ENCODE measurements around the gene GGT6.

Gene GGT6

DNA sequence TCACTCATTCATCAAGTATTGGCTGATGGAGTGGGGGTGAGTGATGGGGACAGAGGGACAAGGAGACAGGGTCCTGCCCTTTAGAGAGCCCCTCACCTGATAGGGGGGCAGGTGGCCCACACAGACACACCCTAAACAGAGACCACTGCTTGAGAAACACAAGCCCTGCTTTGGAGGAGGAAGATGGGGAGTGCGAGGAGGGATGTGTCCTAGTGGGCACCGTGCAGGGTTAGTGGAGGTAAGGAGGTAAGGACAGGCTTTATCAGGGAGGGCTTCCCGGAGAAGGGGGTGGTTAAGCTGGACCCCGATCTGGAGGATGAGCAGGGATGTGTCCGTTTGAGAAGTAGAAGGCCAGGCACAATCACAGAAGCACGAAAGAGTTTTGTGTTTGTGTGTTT, 15.8 kb upstream of the GGT6 start:
- DNase-seq (ENCODE audit: low spot score), result no peak

DNA sequence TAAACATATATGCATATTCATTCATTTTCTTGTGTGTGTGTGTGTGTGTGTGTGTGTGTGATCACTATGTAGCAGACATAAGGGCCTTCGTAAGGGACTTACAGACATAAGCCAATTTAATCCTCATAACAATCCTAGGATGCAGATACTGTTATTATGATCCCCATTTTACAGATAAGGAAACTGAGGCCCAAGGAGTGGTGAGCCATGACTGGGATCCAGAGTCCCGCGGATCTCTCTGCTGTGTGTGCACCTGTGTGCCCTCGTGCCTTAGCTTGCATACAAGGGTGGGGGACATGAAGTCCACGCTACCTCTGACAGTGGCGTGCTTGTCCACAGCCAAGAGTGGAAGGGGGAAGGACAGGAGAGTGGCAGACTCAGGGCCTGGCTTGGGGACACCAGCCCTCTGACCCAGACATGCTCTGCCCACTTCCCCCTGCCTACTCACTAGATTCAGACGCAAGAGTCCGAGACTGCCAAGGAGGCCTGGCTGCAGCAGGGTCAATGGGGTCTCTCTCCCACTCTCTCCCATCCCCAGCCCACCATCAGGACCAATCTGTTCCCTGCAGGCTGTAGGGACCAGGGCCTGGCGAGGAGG, 14.2 kb upstream of the GGT6 start:
- DNase-seq (ENCODE audit: low spot score), result no peak

DNA sequence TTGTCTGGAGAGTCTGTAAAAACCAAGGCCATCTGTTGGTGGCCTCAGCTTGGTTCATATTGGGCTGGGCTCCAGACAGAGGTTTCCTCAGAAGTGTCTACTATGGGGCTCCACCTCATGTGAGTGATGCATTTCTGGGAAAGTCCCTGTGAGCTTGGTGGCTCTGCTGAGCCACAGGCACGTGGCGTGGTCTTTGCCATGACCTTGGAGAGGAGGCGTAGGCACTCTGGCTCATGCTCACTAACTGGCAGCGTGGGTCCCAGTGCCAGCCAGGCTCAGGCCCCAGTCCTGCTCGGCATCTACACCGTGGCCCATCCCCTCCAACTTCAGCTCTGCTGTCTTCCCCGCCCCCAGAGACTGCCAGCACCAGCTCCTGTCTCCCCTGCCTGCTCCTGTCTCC, 13.3 kb upstream of the GGT6 start:
- no peak for DNase-seq (ENCODE audit: low spot score)

DNA sequence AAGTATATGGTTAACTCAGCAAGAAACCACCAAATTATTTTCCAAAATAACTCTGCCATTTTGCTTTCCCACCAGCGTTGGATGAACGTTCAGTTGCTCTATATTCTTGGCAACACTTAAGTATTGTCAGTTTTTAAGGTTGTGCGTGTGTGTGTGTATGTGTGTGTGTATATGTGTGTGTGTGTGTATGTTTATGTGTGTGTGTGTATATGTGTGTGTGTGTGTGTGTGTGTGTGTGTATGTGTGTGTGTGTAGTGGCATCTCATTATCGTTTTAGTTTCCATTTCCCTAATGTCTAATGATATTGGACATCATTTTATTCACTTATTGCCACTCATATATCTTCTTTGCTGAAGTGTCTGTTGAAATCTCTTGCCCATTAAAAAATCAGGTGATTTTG, 12.7 kb upstream of the GGT6 start:
- DNase-seq (ENCODE audit: low spot score), result no peak

DNA sequence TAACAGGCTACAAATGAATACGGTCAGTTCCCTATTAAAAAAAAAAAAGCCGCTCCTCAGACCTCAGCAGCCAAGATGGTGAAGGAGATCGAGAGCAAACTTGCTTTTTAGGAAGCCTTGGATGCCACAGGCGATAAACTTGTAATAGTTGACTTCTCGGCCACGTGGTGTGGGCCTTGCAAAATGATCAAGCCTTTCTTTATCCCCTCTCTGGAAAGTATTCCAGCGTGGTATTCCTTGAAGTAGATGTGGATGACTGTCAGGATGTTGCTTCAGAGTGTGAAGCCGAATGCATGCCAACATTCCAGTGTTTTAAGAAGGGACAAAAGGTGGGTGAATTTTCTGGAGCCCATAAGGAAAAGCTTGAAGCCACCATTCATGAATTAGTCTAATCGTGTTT, 11.8 kb upstream of the GGT6 start:
- DNase-seq (ENCODE audit: low spot score), result no peak

DNA sequence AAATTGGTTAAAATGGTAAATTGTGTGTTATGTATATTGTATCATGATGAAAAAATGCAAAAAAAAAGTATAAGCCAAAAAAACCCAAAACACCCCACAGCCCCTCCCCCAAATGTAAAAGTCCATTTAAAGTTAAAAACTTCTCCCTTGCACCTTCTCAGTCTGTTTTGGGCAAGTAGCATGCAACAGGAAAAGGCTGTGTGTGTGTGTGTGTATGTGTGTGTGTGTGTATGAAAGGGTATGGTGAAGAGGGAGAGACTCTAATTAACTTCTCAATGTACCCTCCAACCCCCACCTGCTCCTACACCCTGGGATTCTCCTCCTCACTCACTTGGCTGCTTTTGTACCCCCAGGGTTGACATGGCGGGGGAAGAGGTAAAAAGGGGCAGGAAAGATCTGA, 9.2 kb upstream of the GGT6 start:
- DNase-seq (ENCODE audit: low spot score), result no peak

DNA sequence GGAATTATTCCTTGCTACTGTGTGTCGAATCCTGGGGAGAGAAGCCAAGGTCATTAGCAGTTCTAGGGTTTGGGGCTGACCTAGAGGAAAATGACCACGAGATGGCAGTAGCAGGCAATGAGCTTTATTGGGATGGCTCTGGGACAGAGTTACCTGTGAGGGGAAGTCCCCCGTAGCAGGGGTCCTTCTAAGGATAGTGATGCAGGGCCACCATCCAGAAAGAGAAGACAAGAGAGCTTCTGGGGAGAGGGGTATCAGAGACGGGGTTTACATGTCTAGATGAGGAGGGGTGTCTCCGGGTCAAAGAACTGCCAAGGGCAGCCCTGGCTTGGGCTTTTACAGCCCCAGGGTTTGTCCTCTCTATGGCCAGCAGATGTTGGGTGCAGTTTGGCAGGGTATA, 6.4 kb upstream of the GGT6 start:
- peak; percentile 77 for DNase-seq (ENCODE audit: low spot score)

DNA sequence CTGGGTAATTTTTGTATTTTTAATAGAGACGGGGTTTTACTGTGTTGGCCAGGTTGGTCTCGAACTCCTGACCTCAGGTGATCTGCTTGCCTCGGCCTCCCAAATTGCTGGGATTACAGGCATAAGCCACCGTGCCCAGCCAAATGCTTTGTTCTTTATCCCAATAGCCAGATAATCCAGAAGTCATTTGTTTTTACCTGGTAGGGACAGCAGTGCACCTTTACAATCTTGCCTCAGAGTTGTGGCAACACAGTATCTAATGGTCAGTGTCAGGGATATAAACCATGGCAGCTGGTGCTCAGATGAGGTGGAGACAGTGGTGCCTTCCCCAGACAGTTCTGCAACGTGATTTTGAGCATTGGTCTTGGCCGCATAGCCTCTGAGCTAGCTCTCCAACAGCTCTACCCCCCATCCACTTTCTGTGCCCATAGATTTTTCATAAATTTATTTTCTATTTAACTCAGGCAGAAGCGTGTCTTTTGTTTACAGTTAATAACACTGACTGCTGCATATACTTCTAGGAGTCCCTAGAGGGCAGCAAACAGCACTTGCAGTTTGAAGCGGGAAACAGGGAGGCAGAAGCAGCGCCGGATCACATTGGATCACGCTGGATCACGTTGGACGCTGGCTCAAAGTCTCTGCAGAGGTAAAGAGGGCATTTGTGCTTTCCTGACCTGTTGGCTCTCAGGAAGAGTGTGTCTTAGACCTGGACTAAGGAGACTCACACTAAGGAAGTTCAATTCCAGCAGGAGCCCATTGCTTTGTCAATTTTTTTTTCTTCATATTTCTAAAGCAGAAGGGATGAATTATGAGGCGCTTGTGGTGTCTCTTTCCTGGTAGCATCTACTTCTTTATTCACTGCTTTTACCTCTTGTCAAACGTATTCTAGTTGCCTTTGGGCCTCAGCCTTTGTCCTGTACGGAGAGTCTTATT, 5.1 kb upstream of the GGT6 start:
- peak; percentile 86 for DNase-seq (ENCODE audit: low spot score)

DNA sequence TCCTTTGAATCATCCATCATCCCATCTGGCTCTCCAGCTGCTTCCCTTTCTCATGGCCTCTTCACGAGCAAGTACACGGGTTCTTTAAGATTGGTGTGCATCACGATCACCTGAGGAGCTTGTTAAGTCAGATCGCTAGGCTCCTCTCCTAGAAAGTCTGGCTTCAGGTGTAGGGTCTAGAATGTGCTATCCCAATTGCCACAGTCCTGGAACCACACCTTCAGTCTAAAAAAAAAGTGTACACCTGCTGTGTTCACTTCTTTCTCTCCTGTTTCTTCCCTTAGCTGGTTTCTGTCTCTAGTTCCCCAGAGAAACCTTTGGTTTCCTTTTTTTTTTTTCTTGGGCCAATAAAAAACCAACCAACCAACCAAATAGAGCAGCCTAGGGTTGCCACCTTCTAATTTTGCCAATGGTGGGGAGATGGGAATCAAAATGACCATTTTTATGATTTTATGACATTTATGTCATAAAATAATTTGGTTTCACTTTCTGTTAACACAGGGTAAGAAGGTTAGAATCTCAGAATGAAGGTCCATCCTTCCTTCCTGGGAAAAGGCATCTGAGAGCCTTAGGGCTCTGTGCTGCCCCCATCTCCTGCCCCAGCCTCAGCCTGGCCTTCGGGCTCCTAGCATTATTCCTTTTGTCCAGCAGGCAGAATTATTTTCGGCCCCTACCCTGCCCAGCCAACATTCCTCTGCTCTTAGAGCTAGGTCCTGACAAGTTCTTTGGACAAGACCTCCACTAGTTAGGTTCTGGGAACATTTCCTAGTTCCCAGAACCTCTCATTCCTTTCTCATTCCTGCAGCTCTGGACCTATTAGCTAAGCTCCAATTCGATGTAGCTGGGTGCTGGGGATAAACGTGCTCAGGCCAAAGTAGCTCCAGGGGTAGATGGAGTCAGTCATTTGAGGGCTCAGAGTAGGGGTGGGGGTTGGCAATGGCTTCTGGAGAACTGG, 1.9 kb upstream of the GGT6 start:
- no peak for DNase-seq (ENCODE audit: low spot score)

DNA sequence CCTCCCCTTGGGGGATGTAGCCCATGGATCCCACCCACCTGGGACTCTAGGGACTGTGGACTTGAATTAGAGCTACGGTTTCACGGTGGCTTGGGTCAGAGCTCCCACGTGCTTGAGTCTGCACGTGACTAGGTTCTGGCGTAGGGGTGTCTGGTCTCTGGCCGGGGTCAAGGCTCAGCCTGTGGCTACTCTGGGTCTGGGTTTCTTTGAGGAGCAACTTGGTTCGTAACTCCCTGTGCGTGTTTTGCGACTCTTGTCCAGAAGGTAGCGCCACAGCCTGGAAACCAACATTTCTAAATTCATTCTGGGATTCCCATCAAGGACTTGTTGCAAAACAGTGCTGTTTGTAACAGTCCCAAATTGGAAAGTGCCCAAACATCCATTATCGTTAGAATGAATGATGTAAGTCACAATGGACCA, 470 bp upstream of the GGT6 start:
- no peak for DNase-seq (ENCODE audit: low spot score)

DNA sequence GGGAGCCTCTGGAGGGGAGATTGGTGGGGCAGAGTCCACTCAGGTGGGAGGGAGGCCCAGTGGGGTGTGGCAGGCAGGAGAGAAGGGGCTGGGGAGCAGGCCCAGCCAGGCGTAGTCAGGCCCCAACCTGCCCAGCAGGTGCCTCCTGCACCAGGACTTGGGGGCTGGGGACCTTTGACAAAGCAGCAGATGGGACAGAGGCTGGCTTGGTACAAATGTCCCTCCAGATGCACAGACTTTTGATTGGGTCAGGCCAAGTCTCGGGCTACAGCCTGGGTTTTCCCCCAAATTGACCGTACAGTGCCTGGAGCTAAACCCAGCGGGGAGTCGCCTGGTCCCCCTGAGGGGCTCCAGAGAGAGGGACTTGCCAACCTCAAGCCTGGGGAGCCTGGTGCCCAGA, 411 bp downstream of the GGT6 start:
- no peak for DNase-seq (ENCODE audit: low spot score)

DNA sequence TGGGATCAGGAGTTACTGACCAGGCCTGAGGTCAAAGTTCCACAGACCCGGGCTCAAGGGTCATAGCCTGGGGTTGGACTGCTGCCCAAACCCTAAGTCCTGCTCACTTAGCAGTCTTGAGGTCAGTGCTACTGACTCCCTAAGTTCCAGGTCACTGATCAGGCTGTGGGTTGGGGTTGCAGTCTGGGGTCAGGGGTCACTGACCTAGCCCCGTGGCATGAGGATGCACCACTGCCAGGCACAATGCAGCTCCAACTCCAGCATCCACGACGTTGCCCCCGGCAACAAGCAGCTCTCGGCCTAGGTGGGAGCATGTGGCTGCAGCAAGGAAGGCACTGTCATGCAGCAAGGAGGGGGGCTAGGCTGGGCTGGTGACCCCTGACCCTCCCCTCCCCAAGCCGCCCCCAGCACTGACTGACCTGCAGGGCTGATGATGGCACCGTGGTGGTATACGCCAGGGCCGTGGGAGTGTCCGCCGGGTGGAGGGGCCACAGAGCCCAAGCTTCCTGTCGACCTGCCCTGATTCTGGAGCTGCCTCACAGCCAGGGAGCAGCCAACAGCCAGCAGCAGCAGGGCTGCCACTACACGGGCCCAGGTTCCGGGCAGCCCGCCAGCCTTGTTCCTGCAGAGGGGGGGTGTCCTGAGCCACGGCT, 1.1 kb downstream of the GGT6 start:
- DNase-seq (ENCODE audit: low spot score), result no peak

DNA sequence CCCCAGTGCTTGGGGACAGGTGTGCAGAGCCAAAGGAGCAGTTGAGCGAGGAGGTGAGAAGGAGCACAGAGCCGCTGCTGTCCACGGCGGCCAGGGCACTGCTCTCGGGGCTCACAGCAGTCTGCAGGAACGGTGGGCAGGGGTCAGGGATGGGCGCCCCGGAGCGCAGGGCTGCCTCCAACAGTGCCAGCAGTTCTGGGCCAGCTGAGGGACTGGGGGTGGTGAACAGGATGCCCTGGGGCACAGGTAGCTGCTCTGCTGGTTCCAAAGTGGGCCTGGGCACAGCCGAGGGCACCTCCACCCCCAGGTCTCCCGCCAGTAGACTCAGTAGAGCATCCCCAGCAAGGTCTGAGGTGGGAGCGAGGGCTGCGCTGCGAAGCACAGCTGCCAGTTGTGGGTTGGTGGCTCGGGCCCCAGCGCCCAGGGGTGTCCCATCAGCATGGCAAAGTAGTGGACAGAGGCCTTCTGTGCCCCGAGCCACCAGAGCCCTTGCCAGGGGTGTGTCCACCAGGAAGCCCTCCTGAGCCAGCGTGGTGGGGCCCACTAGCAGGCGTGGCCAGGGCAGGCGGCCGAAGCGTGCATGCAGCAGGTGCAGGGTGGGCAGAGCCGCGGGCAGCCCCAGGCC, 1.9 kb downstream of the GGT6 start:
- DNase-seq (ENCODE audit: low spot score), result no peak

DNA sequence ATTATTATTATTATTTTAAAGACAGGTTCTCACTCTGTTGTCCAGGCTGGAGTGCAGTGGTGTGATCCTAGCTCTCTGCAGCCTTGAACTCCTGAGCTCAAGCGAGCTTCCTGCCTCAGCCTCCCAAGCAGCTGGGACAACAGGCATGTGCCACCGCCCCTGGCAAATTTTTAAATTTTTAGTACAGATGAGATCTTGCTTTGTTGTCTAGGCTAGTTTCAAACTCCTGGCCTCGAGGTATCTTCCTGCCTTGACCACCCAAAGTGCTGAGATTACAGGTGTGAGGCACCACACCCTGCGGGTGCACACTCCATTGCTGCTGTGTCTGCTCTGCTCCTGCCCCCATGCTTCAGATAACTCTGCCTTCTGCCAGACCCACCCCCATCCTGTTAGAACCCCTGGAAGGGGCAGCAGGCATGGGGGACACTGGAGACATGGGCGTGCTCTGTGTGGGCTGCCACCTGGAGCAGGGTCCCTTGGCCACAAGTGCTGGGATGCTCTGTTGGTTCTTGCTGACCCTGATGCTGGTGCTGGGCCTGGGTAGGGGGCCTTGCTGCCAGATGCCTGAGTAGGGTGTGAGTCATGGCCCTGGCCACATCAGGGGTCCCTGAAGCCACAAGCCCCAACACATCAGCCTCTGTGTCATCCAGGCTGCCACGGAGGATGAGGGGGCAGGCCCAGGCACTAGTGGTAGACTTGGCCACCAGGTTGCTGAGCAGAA, 2.6 kb downstream of the GGT6 start:
- DNase-seq (ENCODE audit: low spot score), result no peak

DNA sequence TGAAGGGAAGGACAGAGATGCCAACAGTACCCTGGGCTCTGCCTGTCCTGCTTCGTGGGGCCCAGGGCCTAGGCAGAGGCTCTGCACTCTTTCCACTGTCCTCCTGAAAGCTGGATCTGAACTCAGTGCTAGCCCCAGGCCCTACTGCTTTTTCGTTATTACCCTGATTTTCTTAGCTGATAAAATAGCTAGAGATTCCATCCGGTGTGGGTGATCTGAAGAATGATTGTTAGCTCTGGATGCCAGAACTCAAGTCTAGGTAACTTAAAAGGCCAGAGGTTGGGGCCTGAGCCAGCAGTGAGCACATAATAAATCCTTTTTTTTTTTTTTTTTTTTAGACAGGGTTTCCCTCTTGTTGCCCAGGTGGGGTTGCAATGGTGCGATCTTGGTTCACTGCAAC, 3.4 kb downstream of the GGT6 start:
- DNase-seq (ENCODE audit: low spot score), result no peak

DNA sequence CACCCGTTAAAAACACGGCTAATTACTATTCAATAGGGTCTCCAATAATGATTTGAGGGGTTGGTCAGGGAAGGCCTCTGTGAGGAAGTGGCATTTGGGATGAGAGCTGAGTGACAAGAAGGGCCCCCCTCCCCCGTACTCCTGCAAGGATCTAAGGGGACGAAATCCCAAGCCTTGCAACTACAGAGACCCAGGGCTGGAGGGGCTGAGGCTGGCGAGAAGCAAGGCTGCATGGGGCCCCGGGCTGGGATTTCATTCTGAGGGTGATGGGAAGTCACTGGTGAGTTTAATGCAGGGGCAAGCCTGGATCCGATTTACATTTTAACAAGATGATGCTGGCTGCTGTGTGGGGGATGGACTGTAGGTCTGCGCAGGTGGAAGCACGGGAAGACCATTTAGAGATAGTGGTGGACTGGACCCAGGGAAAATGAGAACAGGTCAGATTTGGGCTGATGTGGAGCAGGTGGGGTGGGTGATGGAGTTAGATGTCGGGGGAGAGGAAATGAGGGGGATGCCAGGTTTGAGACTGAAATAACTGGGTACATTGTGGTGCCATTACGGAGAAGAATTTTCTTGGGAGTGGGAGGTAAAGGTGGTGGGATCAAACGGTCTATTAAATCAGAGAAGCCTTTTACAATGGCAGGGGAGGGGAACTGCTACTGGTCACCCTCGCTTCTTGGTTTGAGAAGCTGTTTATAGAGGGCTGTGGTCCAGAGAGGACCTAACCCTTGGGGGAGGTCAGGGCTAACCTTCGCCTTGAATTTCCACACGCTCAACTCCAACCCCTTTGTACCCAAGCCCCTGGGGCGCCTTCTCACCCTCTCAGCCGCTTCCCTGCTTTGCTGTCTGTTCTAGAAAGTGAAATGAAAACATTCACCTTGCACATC, 4.3 kb downstream of the GGT6 start:
- no peak for DNase-seq (ENCODE audit: low spot score)

DNA sequence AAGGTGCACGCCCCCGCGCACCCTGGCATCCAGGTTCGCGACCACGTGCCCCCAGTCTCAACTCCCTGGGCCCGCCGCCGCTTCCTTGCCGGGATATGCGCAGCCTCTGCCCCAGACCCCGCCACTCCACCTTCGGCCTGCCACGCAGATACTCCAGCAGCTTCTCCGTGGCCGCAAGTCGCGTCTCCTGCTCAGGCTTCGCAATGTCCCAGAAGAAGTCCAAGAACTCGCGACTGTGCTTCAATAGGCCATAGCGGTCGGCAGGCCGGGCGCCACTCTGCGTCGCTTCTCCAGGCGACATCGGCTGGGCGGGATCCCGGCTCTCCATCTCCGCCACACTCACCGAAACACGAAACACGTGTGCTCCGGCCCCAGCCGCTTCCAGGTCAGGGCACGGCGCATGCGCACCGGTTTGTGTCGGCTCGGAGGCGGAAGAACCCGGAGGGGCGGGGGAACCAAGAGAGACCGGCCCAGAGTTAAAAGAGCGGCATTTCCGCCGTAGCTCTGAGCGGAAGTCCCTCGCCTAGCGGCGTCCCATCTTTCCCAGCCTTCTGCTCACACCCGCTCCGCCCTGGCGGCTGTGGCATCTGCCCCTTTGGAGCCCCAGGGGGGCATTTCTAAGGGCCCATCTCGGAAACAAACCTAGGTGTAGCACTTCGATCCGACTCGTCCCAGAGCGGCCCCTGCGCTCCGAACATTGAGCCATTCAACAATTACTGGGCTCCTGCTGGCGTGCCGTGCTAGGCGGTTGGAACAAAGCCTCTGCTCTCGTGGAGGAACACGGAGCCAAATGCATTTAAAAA, 5.2 kb downstream of the GGT6 start, which contains the start of gene MYBBP1A:
Gene MYBBP1A, minus strand, starts transcription at position 388 of the 803 bp plus-strand sequence. Its CDS starts 60 bp downstream, at position 328.
- peak; percentile 97 for DNase-seq (ENCODE audit: low spot score)

DNA sequence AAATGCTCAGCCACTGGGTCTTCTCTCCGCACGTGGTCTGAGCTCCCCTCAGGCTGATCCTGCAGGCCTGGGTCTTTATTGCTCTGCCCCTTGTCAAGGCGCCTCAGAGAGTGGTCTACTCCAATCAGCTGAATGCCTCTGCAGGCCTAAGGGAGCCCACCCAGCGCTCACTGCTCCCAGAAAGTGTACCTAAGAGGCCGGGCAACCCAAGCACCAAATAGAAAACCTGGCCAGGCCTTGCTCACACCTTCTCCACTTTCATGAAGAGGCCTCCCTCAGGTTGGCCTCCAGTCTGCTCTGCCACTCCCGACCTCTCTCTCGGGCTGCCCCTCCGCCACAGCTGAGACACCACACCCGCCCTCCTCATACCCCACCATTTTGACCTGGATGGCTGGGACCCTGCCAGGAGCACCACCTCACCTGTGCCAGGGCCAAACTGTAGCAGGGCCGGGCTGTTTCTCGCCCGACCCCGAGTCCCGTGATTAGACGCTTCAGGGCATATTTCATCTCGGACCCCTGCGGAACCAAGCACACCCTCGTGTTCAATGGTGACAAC, 5.9 kb downstream of the GGT6 start:
- no peak for DNase-seq (ENCODE audit: low spot score)
